Smooth muscle cell (in vitro differentiated cells): Measurements from ENCODE around the gene AKAP6. TPM values are rescaled to one million over a fixed set of nuclear protein-coding genes. Genes with fewer than 3 reads are reported as not detected.

Experiments
- DNase-seq: peaks from one replicate; lab custom pipeline; 2025; ENCODE audit not compliant: unreplicated experiment; lab: John Stamatoyannopoulos, UW
- H2AFZ ChIP-seq: fragments of 200-600 bp; sonication (generic); 2 replicates; pipeline ENCODE4 v1.6.0; 2016; ENCODE audit warnings: antibody characterized with exemption, low read depth, mild to moderate bottlenecking
- H3F3A ChIP-seq: fragments of 200-600 bp; sonication (generic); 2 replicates; pipeline ENCODE4 v1.6.0; 2017; ENCODE audit warnings: antibody characterized with exemption, low read depth
- H3K27ac ChIP-seq: fragments of 200-600 bp; sonication (generic); 2 replicates; pipeline ENCODE4 v1.5.1; 2016; ENCODE audit warnings: low read depth, mild to moderate bottlenecking
- H3K27me3 ChIP-seq: fragments of 200-600 bp; sonication (generic); 2 replicates; pipeline ENCODE4 v1.6.1; 2016; ENCODE audit warnings: low read depth, mild to moderate bottlenecking
- H3K36me3 ChIP-seq: fragments of 200-600 bp; sonication (generic); 2 replicates; pipeline ENCODE4 v1.5.1; 2016; ENCODE audit warnings: low read depth
- H3K4me1 ChIP-seq: fragments of 200-600 bp; sonication (generic); 2 replicates; pipeline ENCODE4 v1.5.1; 2016; ENCODE audit warnings: low read depth
- H3K4me2 ChIP-seq: fragments of 200-600 bp; sonication (generic); 2 replicates; pipeline ENCODE4 v1.6.0; 2016; ENCODE audit warnings: mild to moderate bottlenecking
- H3K4me3 ChIP-seq: fragments of 200-600 bp; sonication (generic); 2 replicates; pipeline ENCODE4 v1.5.1; 2016; ENCODE audit warnings: mild to moderate bottlenecking
- H3K79me2 ChIP-seq: fragments of 200-600 bp; sonication (generic); 2 replicates; pipeline ENCODE4 v1.6.0; 2016; ENCODE audit warnings: low read depth, mild to moderate bottlenecking
- H3K9ac ChIP-seq: fragments of 200-600 bp; sonication (generic); 2 replicates; pipeline ENCODE4 v1.6.0; 2016; ENCODE audit warnings: low read depth
- H3K9me3 ChIP-seq: fragments of 200-600 bp; sonication (generic); replicated peaks from 2 replicates; pipeline ENCODE4 v1.5.1; 2016; ENCODE audit warnings: low read depth
- H4K20me1 ChIP-seq: fragments of 200-600 bp; sonication (generic); 2 replicates; pipeline ENCODE4 v1.6.0; 2016; ENCODE audit warnings: low read depth
- CTCF ChIP-seq: fragments of 200-600 bp; sonication (generic); IDR thresholded peaks from 2 replicates; pipeline ENCODE4 v1.5.1; 2017; ENCODE audit warnings: borderline replicate concordance, mild to moderate bottlenecking, antibody characterized with exemption; ENCODE audit not compliant: insufficient read depth, poor library complexity, severe bottlenecking
- WGBS: methylation state at CpG from one replicate; pipeline ENCODE4 v1.1.7; 2016; ENCODE audit warnings: low lambda C conversion rate; 5-methylcytosine and 5-hydroxymethylcytosine counted together
- polyA plus RNA-seq: library from polyadenylated mRNA; unstranded; fragments of >200 nt; fragmentation: Nextera tagmentation; extraction: Ambion mirVana; gene quantifications from 2 replicates; pipeline ENCODE4 v1.2.1, GENCODE V29; 2016
- total RNA-seq: library from RNA; depleted of rRNA; stranded (reverse); fragments of >200 nt; gene quantifications from 2 replicates; pipeline ENCODE4 v1.2.3, GENCODE V29; 2014

Gene AKAP6
- total and polyA plus RNA-seq, 2 experiments from 2014 or later: 1.3 to 6.4 TPM

GRCh38 chr14:32300136-32300535 is 29.0 kb upstream of the AKAP6 start:
- no peak overlapping the region for H2AFZ ChIP-seq
- H3K4me1 ChIP-seq: peaks cover 9% of the 10 kb centered on the region
- TF ChIP-seq CTCF: no peak

GRCh38 chr14:32303865-32304264 is 25.2 kb upstream of the AKAP6 start:
- no peak overlapping the region for H3K4me3 ChIP-seq
- DNase-seq: no peak

More at GRCh38 chr14:32300136-32300535, 29.0 kb upstream of the AKAP6 start:
- Histone ChIP-seq H3K4me3 (no peak overlapping the region), H4K20me1 (no peaks in the 10 kb centered on the region), H3K27me3 (no peaks in the 10 kb centered on the region), H3K27ac (no peak overlapping the region), H3K9me3 (no peaks in the 10 kb centered on the region), H3F3A (no peaks in the 10 kb centered on the region), H3K9ac (no peak overlapping the region), H3K79me2 (no peaks in the 10 kb centered on the region), H3K36me3 (no peaks in the 10 kb centered on the region), H3K4me2 (no peak overlapping the region)
- WGBS: 71% methylated on average over 1 of the region's 1 CpG
- DNase-seq: no peak

GRCh38 chr14:32304296-32304695 is 24.8 kb upstream of the AKAP6 start:
- Histone ChIP-seq H3K4me1 (peaks cover 9% of the 10 kb centered on the region), H3K27ac (no peak overlapping the region), H3K27me3 (no peaks in the 10 kb centered on the region), H3K79me2 (no peaks in the 10 kb centered on the region), H3K9me3 (no peaks in the 10 kb centered on the region), H4K20me1 (no peaks in the 10 kb centered on the region), H3K4me3 (no peak overlapping the region), H3K4me2 (no peak overlapping the region), H3F3A (no peaks in the 10 kb centered on the region), H2AFZ (no peak overlapping the region), H3K36me3 (no peaks in the 10 kb centered on the region), H3K9ac (no peak overlapping the region)
- TF ChIP-seq CTCF: no peak
- WGBS: 87% methylated on average over 3 of the region's 3 CpGs
- DNase-seq: no peak

More at GRCh38 chr14:32303865-32304264, 25.2 kb upstream of the AKAP6 start:
- TF ChIP-seq CTCF: no peak
- H4K20me1 ChIP-seq: no peaks in the 10 kb centered on the region
- no peak overlapping the region for H3K4me2 ChIP-seq
- H3K27me3 ChIP-seq: no peaks in the 10 kb centered on the region
- H3K36me3 ChIP-seq: no peaks in the 10 kb centered on the region
- H3K4me1 ChIP-seq: peaks cover 9% of the 10 kb centered on the region
- H3F3A ChIP-seq: no peaks in the 10 kb centered on the region
- no peaks in the 10 kb centered on the region for H3K9me3 ChIP-seq
- H3K9ac ChIP-seq: no peak overlapping the region
- no peaks in the 10 kb centered on the region for H3K79me2 ChIP-seq
- no peak overlapping the region for H3K27ac ChIP-seq
- H2AFZ ChIP-seq: no peak overlapping the region

- no peak for TF ChIP-seq CTCF
- Histone ChIP-seq H3K4me1 (no peaks in the 10 kb centered on the region), H3K9me3 (no peaks in the 10 kb centered on the region), H3K36me3 (no peaks in the 10 kb centered on the region), H2AFZ (no peak overlapping the region), H3K4me3 (no peak overlapping the region), H3K4me2 (no peak overlapping the region), H3K27me3 (no peaks in the 10 kb centered on the region), H3K79me2 (no peaks in the 10 kb centered on the region), H3K9ac (no peak overlapping the region), H3F3A (no peaks in the 10 kb centered on the region), H4K20me1 (no peaks in the 10 kb centered on the region), H3K27ac (no peak overlapping the region)
- WGBS: 91% methylated on average over 3 of the region's 3 CpGs
- DNase-seq: no peak
Observed at GRCh38 chr14:32306549-32306948, 22.5 kb upstream of the AKAP6 start.
